A549 (cell line): Measurements from ENCODE around the gene CUL4A.

Source experiments
- CBX8 ChIP-seq: fragments of 200-600 bp; sonication (generic); IDR thresholded peaks from 2 replicates; pipeline ENCODE4 v1.6.1; 2016
- CTCF ChIP-seq: fragments of >200 bp; sonication (Bioruptor Twin); formaldehyde crosslinking; IDR thresholded peaks from 3 replicates; pipeline ENCODE4 v1.5.1; 2016
- EP300 ChIP-seq, 2 experiments: fragments of >200 bp; sonication (Bioruptor Twin); formaldehyde crosslinking; IDR thresholded peaks; 2 replicates in 1 of 2; 3 replicates in 1 of 2; pipeline ENCODE4 v1.6.1; 2016 to 2017
- FOSL2 ChIP-seq, 2 experiments: fragments of 450-650 bp in 1 of 2; fragments of >200 bp in 1 of 2; sonication (Bioruptor Twin) in 1 of 2; formaldehyde crosslinking; IDR thresholded peaks; 2 replicates each; pipeline versions ENCODE4 v1.5.0 to v1.6.1; 2016 to 2020; ENCODE audit warnings: mild to moderate bottlenecking in 1 of 2, moderate library complexity in 1 of 2
- HMGXB4 ChIP-seq: fragments of 250-450 bp; sonication (Bioruptor Pico); IDR thresholded peaks from 2 replicates; pipeline ENCODE4 v1.5.0; 2021; ENCODE audit warnings: mild to moderate bottlenecking, moderate library complexity, borderline replicate concordance
- KDM1A ChIP-seq: fragments of 200-600 bp; sonication (generic); IDR thresholded peaks from 2 replicates; pipeline ENCODE4 v1.6.1; 2016; ENCODE audit warnings: low read depth, mild to moderate bottlenecking
- NR3C1 ChIP-seq: fragments of >200 bp; sonication (Bioruptor Twin); formaldehyde crosslinking; IDR thresholded peaks from 3 replicates; pipeline ENCODE4 v1.6.1; 2017
- POLR2A ChIP-seq: IDR thresholded peaks from 2 replicates; pipeline ENCODE4 v1.6.1; 2012; ENCODE audit warnings: mild to moderate bottlenecking, low read length
- RCOR1 ChIP-seq: fragments of 150-350 bp; IDR thresholded peaks from 2 replicates; pipeline ENCODE4 v1.6.1; 2014; ENCODE audit warnings: antibody characterized with exemption, low read length, low read depth
- TF ChIP-seq, protein P1 (sequence below): fragments of 450-650 bp; IDR thresholded peaks from 2 replicates; pipeline ENCODE4 v1.6.1; 2014; ENCODE audit warnings: antibody characterized with exemption

DNA sequence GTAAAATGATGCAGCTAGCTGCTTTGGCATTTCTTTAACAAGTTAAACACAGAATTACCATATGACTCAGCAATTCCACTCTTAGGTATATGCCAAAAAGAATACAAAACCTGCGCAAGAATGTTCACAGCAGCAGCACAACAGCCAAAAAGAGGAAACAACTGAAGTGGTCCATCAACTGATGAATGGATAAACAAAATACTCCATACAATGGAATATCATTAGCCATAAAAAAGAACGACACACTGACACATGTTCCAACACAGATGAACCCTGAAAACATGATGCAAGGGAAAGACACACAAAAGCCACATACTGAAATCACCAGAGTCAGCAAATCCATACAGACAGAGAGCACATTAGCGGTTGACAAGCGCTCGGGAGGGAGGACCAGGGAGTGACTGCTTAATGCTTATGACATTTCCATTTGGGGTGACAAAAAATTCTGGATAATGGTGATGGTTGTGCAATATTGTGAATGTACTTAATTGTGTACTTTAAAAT, 3.9 kb upstream of the CUL4A start:
- TF ChIP-seq NR3C1 (no peak), POLR2A (no peak), EP300 (IDR thresholded peaks at IDR 0.05) (no peak), CTCF (no peak), FOSL2 (IDR thresholded peaks at IDR 0.05) (no peak), FOSL2 (CRISPR knock-in tag; IDR thresholded peaks at IDR 0.05) (no peak), CBX8 (no peak), KDM1A (no peak), HMGXB4 (CRISPR knock-in tag) (no peak), RCOR1 (no peak)
- TF ChIP-seq, protein P1, sequence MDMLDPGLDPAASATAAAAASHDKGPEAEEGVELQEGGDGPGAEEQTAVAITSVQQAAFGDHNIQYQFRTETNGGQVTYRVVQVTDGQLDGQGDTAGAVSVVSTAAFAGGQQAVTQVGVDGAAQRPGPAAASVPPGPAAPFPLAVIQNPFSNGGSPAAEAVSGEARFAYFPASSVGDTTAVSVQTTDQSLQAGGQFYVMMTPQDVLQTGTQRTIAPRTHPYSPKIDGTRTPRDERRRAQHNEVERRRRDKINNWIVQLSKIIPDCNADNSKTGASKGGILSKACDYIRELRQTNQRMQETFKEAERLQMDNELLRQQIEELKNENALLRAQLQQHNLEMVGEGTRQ, result no peak
